Right renal cortex interstitium (tissue), 3 donors: ENCODE measurements around the gene CDK19. TPM values are rescaled to one million over a fixed set of nuclear protein-coding genes. Genes with fewer than 3 reads are reported as not detected.

Experiments used
- DNase-seq, 3 donors: peaks; one replicate each; pipeline ENCODE4 v3.0.0-alpha.2; 2013; ENCODE audit warnings: low read depth in 3 of 3, low spot score in 2 of 3
- polyA plus RNA-seq, 3 donors: library from polyadenylated mRNA; unstranded; fragments of 120-200 nt; gene quantifications; one replicate each; pipeline ENCODE4 v1.2.1, GENCODE V29; 2013; ENCODE audit not compliant: insufficient read length in 3 of 3

Gene CDK19
- polyA plus RNA-seq, 3 donors = 38.9 to 44.0 (median 39.6) TPM

- DNase-seq = no peak
Observed at GRCh38 chr6:110560239-110561007, 254.8 kb downstream of the CDK19 start.

Other genes starting within 250 kb of the CDK19 start
- 10 to 100 TPM; 78.4 to 84.8 (median 83.2) TPM for gene AMD1, start 59.3 kb upstream of the CDK19 start, polyA plus RNA-seq
- 100 to 1,000 TPM; 106 to 108 (median 108) TPM for gene GTF3C6, start 143.2 kb upstream of the CDK19 start, polyA plus RNA-seq
- gene RPF2, start 166.6 kb upstream of the CDK19 start, polyA plus RNA-seq = 10 to 100 TPM; 32.7 to 35.2 (median 33.8) TPM